GM18517 (cell line): Measurements from ENCODE around the gene TBC1D4.
"Not testable (repeated sequence)": the region's sequence is repeated elsewhere in the genome, so short reads cannot be mapped to it uniquely, and the experiment has no call there.

Experiments used
- ATAC-seq: cut with Tn5 transposase; IDR thresholded peaks from one replicate; pipeline ENCODE4 v1.9.1; 2021; ENCODE audit warnings: mild to moderate bottlenecking, moderate library complexity; ENCODE audit not compliant: unreplicated experiment

The TBC1D4 gene

DNA sequence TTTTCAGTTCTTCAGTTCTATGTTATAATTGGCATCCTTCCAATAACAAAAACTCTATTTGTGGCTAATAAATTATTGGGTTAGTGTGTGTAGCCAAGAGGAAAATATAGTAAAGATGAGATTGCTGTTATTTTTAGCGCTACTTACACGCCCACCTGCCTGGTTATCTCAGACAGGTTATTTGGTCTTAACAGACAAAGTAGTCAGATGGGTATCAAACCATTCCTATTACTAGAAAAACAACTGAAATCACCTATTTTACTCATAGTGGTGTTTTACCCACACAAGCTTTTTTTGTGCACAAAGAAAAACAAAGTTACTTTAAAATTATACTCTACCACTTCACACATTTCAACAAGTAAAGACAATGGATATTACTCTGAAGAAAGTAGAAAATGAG is 151.2 kb downstream of the TBC1D4 start:
- ATAC-seq: no peak

DNA sequence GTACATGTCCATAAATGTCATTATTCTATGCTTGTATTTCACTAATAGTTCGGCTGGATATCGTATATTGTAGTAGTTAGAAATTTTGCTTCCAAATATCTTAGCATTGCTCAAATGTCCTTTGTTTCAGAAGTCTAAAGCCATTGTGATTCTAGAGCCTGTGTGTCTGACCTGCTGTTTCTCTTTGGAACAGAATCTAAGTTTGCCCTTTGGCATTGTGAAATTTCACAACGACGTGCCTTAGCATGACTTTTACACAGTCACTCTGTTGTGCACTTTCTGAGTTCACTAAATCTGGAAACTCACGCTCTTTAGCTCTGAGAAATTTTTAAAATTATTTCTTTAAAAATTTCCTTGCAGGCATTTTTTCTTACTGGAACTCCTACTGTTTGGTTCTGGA is 152.2 kb downstream of the TBC1D4 start:
- no peak for ATAC-seq

- no peak for ATAC-seq
Observed at GRCh38 chr13:75329097-75329496, 152.9 kb downstream of the TBC1D4 start.

GRCh38 chr13:75327135-75327510 is 154.8 kb downstream of the TBC1D4 start:
- ATAC-seq: no peak

DNA sequence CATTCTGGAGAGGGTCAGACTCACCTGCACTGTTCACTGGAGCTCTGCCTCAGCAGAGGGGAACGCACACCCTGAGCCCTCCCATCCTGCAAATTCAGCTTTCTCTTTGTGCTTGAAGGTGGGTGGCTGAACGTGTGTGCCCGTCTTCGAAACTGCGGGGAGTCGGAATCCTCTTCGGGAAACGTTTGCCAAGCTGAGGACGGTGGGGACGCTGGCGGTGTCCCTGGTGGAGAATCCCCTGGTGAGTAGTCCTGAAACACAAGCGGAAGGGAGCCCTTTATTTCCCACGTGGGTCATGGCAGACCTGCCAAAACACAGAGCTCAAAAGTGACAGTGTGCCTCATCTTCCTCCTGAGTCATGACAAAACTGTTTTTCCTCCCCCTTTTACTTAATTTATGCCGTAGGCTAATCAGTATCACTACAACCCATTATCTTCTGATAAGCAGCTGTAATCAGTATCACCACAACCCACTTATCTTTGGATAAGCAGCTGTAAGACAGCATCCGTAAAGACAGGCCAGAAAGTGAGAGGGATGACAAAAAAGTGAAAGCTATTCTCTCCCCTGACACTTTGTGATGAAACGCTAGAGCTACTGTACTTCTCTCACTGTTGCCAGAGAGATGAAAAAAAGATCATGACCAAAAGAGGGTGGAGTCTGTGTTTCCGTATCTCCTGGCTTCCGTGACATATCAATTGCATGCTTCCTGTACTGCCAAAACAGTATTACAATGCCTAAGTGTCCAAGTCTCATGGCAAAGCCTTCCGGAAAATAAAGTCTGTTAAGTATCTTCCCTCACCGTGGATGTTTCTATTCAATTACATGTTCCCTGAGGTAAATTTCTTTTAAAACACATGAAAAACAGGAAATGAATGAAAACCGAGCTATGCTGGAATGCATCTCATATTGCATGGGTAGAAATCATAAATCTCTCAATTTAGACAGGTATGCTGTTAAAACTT is 155.5 kb downstream of the TBC1D4 start:
- ATAC-seq: peak; percentile 91

DNA sequence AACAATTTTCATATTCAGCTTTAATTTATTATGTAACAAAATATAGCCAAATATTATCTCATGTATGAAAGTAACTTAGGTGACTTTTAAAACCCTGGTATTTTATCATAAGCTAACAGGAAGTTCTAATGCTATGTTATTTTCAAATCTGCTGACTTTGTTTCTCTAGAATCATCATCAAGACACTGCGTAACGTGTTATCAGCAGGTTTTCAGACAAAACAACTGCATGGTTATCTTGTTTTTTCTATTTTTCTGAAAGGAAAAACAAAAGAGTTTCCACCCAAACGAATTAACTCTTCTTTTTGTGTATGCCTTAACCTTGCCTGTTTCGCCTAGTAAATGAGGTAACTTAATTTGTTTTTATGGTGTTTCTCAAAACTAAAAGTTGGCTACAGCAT is 156.3 kb downstream of the TBC1D4 start:
- no peak for ATAC-seq

DNA sequence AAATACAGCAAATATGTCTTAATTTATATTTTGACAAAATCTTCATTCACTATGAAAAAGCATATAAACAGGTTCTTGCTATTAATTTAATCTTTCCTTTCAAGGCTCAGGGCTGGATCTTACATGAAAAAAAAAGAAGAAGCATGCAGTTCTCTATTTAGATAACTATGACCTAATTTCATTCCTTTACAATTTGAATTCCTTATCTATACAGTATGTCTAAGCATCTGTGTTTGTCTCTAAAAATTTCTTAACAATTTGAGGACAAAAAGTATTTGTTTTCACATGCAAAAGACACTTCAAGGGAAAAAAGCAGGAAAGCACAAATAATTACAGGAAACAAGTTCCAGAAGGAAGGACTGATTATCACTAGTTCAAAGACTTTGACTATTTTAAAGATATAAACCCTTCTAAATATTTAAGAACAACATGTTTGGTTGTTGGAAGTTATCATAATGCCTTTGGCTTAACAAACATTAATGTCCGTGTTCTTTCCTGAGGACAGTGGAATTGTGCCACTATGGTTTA is 157.5 kb downstream of the TBC1D4 start:
- no peak for ATAC-seq

DNA sequence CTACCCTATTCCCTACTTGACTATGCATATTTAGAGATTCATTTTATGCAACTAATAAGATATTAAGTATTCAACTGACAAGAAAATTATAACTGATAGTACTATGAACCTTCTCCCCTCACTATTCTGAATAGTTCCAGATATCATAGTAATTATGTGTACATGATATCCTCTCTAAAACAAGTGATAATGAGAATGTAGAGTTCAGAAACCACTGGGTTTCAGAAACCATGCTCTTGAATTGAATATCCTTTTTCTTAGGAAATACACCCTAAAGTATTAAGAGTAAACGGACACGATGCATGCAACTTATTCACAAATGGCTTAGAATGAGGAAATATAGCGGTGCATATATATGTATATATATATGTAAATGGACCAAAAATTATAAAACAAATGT is 160.9 kb downstream of the TBC1D4 start:
- ATAC-seq: no peak

DNA sequence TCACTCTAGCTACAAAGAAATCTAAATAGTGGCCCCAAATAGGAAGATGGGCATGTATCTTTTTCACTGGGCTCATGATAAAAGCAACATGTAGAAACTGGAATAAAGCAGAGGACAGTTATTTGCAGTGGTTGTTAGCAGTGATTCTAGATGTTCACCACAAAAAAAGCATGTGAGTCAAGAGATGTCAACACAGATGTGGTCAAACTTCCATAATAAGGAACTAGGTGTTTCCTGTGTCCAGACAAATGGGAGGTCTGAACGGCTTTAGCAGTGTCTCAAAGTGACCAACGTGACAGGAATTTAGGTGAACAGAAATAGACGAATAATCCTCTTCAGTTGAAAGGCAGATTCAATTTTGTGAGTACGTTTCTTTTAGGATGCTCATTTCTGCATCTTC is 162.7 kb downstream of the TBC1D4 start:
- ATAC-seq: no peak

DNA sequence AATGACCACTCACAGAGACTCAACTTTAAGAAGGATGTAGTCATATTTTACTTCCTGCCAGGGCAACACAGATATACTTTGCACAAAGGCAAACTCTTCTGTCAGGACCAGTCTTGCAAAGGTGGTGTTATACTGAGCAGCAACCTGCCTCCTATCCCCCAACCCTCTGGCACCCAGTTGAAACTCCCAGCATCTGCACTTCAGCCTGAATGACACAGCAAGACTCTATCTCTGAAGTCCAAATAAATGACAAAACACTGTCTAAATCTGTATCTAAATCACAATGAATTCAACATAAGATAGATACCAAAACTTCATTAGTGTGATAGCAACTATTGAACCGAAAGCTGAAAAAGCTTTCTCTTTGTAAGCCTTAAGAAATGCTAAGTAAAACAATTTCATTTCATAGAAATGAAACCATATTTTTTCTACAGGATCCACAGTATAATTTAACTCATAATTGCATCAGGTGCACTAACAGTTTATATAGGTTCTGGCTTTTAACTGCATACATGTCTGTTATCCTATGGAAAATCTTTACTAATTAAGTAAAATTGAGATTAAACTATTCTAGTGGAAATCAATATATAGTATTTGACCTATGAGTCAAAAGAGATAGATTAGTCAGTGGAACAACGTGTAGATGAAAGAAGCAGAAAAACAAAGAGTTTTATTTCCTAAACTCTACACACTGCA is 163.7 kb downstream of the TBC1D4 start:
- ATAC-seq: no peak

DNA sequence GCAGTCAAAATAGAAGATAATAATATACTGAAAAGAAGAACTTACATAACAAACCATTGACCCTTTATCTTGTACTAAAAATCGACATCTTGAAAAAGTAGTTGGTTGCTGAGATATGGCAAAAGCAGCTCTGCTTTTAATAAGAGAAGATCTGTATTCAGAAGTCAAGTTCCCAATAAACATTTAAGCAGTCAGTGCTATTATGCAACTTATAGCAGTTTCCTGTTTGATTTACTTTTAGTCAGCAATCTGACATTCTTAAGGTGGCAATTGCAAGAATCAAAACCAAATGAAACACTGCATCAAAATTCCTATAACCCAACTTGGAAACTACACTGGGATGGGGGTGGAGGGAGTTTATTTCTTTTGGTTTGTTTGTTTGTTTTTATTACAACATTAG is 165.5 kb downstream of the TBC1D4 start:
- ATAC-seq: no peak

DNA sequence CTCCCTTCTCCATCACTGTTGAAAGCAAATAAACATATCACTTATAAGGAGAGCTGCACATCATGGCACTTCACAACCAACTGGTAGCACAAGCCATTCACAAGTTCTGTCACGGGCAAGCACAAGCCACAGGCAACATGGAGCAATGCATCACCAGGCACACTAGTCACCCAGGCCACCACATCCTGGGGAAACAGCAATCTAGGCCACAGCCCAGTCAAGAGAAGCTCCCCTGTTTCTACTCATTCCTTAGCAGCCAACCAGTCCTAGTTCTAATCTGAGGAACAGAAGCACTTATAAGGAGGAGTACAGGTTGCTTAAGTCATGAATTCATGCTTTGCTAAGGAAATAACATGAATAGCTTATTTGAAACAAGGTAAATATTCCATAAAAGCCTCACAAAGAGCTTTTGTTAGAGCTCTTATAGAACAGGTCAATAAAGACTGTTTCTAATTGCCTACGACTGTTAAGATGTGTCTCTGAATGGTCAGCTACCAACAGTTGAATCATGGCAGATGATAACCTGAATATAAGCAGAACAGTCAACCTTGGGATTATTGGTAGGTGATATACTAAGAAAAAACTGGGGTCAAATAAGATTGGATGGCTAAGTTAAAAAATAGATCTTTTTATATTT is 169.0 kb downstream of the TBC1D4 start:
- no peak for ATAC-seq

- ATAC-seq: no peak
Observed at GRCh38 chr13:75309981-75310580, 171.9 kb downstream of the TBC1D4 start.

GRCh38 chr13:75308222-75308621 is 173.7 kb downstream of the TBC1D4 start:
- no peak for ATAC-seq

- no peak for ATAC-seq
Observed at GRCh38 chr13:75307370-75307949, 174.5 kb downstream of the TBC1D4 start.

DNA sequence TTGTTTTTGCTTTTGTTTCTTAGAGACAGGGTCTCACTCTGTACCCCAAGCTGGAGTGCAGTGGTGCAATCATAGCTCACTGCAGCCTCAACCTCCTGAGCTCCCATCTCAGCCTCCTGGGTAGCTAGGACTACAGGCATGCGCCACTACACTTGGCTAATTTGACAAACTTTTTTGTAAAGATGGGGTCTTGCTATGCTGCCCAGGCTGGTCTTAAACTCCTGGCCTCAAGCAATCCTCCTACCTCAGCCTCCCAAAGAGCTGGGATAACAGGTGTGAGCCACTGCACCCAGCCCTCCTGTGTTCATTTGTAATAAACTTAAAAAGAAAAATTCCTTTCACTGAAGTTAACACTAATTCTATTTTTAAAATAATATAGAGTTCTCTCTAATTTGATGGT is 175.0 kb downstream of the TBC1D4 start:
- not testable (repeated sequence) for ATAC-seq

DNA sequence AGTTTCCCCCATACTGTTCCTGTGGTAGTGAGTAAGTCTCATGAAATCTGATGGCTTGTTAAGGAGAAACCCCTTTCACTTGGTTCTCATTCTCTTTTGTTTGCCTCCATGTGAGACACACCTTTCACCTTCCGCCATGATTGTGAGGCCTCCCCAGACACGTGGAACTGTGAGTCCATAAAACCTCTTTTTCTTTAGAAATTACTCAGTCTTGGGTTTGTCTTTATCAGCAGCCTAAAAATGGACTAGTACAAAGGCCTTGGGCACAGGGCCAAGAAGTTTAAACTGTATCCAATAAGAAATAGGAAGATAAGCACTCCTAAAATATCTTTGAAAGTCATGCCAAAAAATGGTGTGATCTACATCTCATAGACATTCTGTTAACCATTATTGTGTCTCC is 176.9 kb downstream of the TBC1D4 start:
- ATAC-seq: no peak

- ATAC-seq: no peak
Observed at GRCh38 chr13:75303263-75303662, 178.7 kb downstream of the TBC1D4 start.

DNA sequence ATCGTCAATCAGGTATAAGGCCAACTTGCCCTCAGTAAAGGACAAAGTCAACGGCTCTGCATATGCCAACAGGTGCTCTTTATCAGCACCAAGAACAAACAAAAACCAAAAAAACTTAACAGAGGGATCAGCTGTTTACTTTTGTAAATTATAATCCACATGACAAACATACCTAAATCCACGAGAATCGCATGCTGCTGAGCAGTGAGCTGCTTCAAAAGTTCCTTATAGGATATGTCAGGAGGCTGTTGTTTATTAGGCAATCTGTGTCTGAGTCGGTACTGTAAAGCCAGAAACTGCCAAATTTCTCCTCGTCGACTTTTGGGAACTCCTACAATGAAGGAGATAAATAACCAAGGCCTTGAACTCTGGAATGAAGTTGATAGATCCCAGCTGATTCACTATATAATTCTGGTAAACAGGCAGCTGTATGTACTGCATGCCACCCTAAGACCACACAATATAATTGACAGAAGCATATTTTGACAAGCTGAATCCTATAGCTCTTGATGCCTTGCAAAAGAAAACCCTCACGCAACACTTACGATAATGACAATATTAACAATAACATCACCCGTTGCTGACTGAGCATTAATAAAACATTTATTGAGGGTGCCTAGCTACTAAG is 179.8 kb downstream of the TBC1D4 start:
- no peak for ATAC-seq
